K562 (cell line): Measurements from ENCODE around the gene SPATS2L. TPM values are rescaled to one million over a fixed set of nuclear protein-coding genes. Genes with fewer than 3 reads are reported as not detected.

Experiments
- CREB1 ChIP-seq, 2 experiments: sonication (generic) in 1 of 2; formaldehyde crosslinking in 1 of 2; IDR thresholded peaks; 2 replicates each; pipeline versions ENCODE4 v1.6.1 to v1.8.0; 2012 to 2022; ENCODE audit warnings: inconsistent platforms in 1 of 2, mild to moderate bottlenecking in 1 of 2, missing genetic modification reagents in 1 of 2, moderate library complexity in 1 of 2
- CTBP1 ChIP-seq: fragments of 450-650 bp; IDR thresholded peaks from 2 replicates; pipeline ENCODE4 v1.6.1; 2016; ENCODE audit warnings: borderline replicate concordance
- DNMT1 ChIP-seq: fragments of 450-650 bp; IDR thresholded peaks from 2 replicates; pipeline ENCODE4 v1.6.1; 2016; ENCODE audit warnings: antibody characterized with exemption, mild to moderate bottlenecking
- E2F3 ChIP-seq: fragments of 250-450 bp; sonication (Bioruptor Pico); IDR thresholded peaks from 2 replicates; pipeline ENCODE4 v1.4.0; 2020; ENCODE audit warnings: mild to moderate bottlenecking
- EGR1 ChIP-seq: fragments of 450-650 bp; conservative IDR thresholded peaks from 2 replicates; pipeline ENCODE4 v1.6.1; 2017; ENCODE audit warnings: mild to moderate bottlenecking
- KLF10 ChIP-seq: fragments of 250-450 bp; sonication (Bioruptor Pico); IDR thresholded peaks from 2 replicates; pipeline ENCODE4 v1.6.1; 2021; ENCODE audit warnings: matching md5 sums
- MAX ChIP-seq: sonication (generic); formaldehyde crosslinking; IDR thresholded peaks from 2 replicates; pipeline ENCODE4 v1.9.0; 2022; ENCODE audit warnings: mild to moderate bottlenecking, missing genetic modification reagents
- MNT ChIP-seq, 2 experiments: fragments of 450-650 bp; conservative IDR thresholded peaks; 2 replicates each; pipeline ENCODE4 v1.6.1; 2017; ENCODE audit warnings: mild to moderate bottlenecking in 2 of 2, moderate library complexity in 2 of 2
- NFE2L1 ChIP-seq: fragments of 450-650 bp; IDR thresholded peaks from 2 replicates; pipeline ENCODE4 v1.6.1; 2016; ENCODE audit warnings: missing genetic modification characterization, low read depth, mild to moderate bottlenecking, missing compliant biosample characterization, moderate library complexity, borderline replicate concordance
- NFIC ChIP-seq: fragments of 450-650 bp; IDR thresholded peaks from 2 replicates; pipeline ENCODE4 v1.6.1; 2017; ENCODE audit warnings: mild to moderate bottlenecking, inconsistent platforms
- NKRF ChIP-seq: fragments of 450-650 bp; IDR thresholded peaks from 2 replicates; pipeline ENCODE4 v1.6.1; 2016; ENCODE audit warnings: borderline replicate concordance
- NRF1 ChIP-seq, 2 experiments: fragments of 450-650 bp; IDR thresholded peaks in 1 of 2; conservative IDR thresholded peaks in 1 of 2; 2 replicates each; pipeline ENCODE4 v1.6.1; 2014; ENCODE audit warnings: mild to moderate bottlenecking in 2 of 2
- PKNOX1 ChIP-seq: fragments of 450-650 bp; IDR thresholded peaks from 2 replicates; pipeline ENCODE4 v1.6.1; 2016
- RBFOX2 ChIP-seq: fragments of 200-400 bp; formaldehyde crosslinking; IDR thresholded peaks from 2 replicates; pipeline ENCODE4 v1.6.1; 2017; ENCODE audit warnings: low read depth, mild to moderate bottlenecking, low read length, moderate library complexity
- TAL1 ChIP-seq: fragments of 450-650 bp; IDR thresholded peaks from 2 replicates; pipeline ENCODE4 v1.6.1; 2016; ENCODE audit warnings: mild to moderate bottlenecking
- TFAP4 ChIP-seq: sonication (generic); formaldehyde crosslinking; IDR thresholded peaks from 2 replicates; pipeline ENCODE4 v1.8.0; 2022; ENCODE audit warnings: missing genetic modification reagents, mild to moderate bottlenecking, moderate library complexity, borderline replicate concordance
- XRCC5 ChIP-seq: fragments of 200-400 bp; formaldehyde crosslinking; IDR thresholded peaks from 2 replicates; pipeline ENCODE4 v1.6.1; 2017; ENCODE audit warnings: low read depth, mild to moderate bottlenecking, low read length
- ZBTB1 ChIP-seq: sonication (generic); formaldehyde crosslinking; IDR thresholded peaks from 2 replicates; pipeline ENCODE4 v1.8.1; 2023; ENCODE audit warnings: missing genetic modification reagents, low read depth, mild to moderate bottlenecking, borderline replicate concordance
- ZKSCAN1 ChIP-seq: fragments of 150-350 bp; IDR thresholded peaks from 2 replicates; pipeline ENCODE4 v1.6.1; 2016; ENCODE audit warnings: low read depth, low read length
- ZNF324 ChIP-seq: fragments of 250-450 bp; sonication (Bioruptor Pico); IDR thresholded peaks from 2 replicates; pipeline ENCODE4 v1.4.0; 2020; ENCODE audit warnings: mild to moderate bottlenecking
- polyA plus RNA-seq, 8 experiments: library from polyadenylated mRNA; depleted of rRNA in 4 of 8; stranded (reverse) in 5 of 8; unstranded in 3 of 8; fragments of >200 nt; fragmentation: Nextera tagmentation in 2 of 8; fragmentation: Illumina TruSeq in 1 of 8; extraction: Ambion mirVana in 2 of 8; extraction: Trizol in 1 of 8; gene quantifications; 2 replicates each; pipeline versions ENCODE4 v1.2.1 to v1.2.3, GENCODE V29; 2011 to 2014; ENCODE audit warnings: inconsistent platforms in 1 of 8, missing spikeins in 1 of 8
- total RNA-seq, 7 experiments: library from RNA; depleted of rRNA in 6 of 7; stranded (reverse); fragments of >200 nt in 6 of 7; fragmentation: Illumina TruSeq in 2 of 7; extraction: Trizol in 2 of 7; gene quantifications; 2 replicates each; pipeline versions ENCODE4 v1.2.1 to v1.2.3, GENCODE V29; 2011 to 2021; ENCODE audit warnings: low replicate concordance in 1 of 7

SPATS2L gene
- total and polyA plus RNA-seq, 9 of the 15 experiments (the other 6 are each of a cell fraction or from before 2014, with no cell fraction given), result 11.3 to 41.5 (median 24.9) TPM

DNA sequence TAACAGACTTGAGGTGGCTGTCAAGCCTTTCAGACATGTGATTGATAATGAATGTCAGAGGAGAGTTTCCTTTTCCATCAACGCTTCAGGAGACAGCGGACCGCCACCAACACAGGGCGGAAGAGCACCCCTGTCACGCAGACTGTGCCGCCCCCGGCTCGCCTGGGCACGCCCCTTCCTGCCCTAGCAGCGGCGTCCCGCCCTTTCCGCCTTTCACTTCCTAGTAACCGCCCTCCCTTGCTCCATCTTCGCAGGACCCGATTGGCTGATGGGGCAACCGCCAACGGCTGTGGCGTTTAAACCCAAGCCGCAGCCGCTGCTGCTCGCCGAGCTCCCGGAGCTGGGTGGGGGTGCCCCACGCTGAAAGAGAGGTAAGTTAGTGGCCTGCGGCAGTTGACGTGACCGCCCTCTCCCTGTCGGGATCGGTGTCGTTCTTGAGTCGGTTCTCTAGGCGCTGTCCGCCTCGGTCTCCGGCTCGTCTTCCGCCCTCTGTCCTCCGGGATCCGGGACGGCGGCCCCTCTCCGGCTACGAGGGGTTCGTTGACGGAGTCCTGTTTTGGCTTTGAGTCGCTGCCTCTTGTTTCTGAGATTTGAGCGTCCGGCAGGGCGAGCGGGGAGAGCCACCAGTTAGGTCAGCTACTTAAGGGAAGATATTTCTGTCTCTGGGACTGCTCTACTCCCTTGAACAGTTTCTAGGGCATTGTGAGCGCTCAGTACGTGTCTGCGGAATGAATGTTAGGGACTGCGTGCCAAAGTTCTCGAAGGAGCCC lies 219.6 kb downstream of the SPATS2L start, which contains the start of gene SGO2 (continued):
- no peak; the same call in 1 of the 2 replicates for TF ChIP-seq ZBTB1 (CRISPR knock-in tag)
- TF ChIP-seq MAX (CRISPR knock-in tag), result peak; percentile 66
- peak; percentile 48; the same call in 1 of the 2 replicates for TF ChIP-seq CTBP1
- peak; percentile 91 for TF ChIP-seq TFAP4
- TF ChIP-seq MNT (conservative IDR thresholded peaks at IDR 0.05), result peak; percentile 54 to 84; a peak in 3 of 4 replicates
- peak; percentile 87 for TF ChIP-seq PKNOX1
- no peak for TF ChIP-seq TAL1
- peak; percentile 92 for TF ChIP-seq EGR1
- no peak; the same call in 1 of the 2 replicates for TF ChIP-seq CREB1 (IDR thresholded peaks at IDR 0.05)
- peak; percentile 73; the same call in 1 of the 2 replicates for TF ChIP-seq CREB1 (CRISPR knock-in tag; IDR thresholded peaks at IDR 0.05)
- TF ChIP-seq ZKSCAN1, result 0 out of 2 replicates have a peak, but pooled peaks have one; percentile 34
- TF ChIP-seq ZNF324 (CRISPR knock-in tag), result no peak
- peak; percentile 93 for TF ChIP-seq RBFOX2
- no peak for TF ChIP-seq NFE2L1 (tag)
- TF ChIP-seq KLF10 (CRISPR knock-in tag), result no peak
- TF ChIP-seq NFIC, result no peak
- TF ChIP-seq E2F3 (CRISPR knock-in tag), result 0 out of 2 replicates have a peak, but pooled peaks have one; percentile 41
- no peak for TF ChIP-seq DNMT1
- TF ChIP-seq XRCC5, result peak; percentile 44; the same call in 1 of the 2 replicates
- peak; percentile 74 to 78 for TF ChIP-seq NRF1 (conservative IDR thresholded peaks at IDR 0.05 in 1 of 2, IDR thresholded peaks at IDR 0.05 in 1 of 2)
- TF ChIP-seq NKRF, result peak; percentile 81; the same call in 1 of the 2 replicates
